ENCODE measurements around the gene FABP7.

DNA sequence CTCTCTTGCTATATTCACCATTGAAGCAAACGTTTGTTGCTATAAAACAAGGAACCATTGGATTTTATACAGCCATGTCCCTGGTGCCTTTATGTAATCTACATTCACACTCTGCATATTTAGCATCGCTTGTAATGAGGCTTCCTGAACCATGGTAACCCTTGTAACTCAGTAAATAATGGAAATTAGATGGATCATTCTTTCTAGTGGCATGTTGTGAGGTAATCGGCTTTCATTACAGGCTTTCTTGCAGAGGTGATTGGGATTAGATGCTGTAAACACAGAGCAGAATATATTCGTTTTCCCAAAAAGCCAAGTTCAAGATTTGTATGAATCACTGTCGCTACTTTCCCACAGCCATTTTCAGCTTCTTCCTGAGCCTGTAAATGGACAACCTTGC lies 45.6 kb downstream of the FABP7 start:
- no peak for TF ChIP-seq CTCF (conservative IDR thresholded peaks at IDR 0.05 in 1 of 2, IDR thresholded peaks at IDR 0.05 in 1 of 2; ENCODE audit: low read depth in 1 of 2, low read length in 2 of 2)
- no peak for TF ChIP-seq EZH2 (IDR thresholded peaks at IDR 0.05; ENCODE audit: low read length, missing control alignments)

Data from fibroblast of lung (primary cell).